ENCODE measurements around the gene ZAP70. TPM values are rescaled to one million over a fixed set of nuclear protein-coding genes. Genes with fewer than 3 reads are reported as not detected.

ZAP70 gene
- total RNA-seq, 1 experiment from 2014 or later: 0.61 TPM

- CTCF ChIA-PET: interaction anchor here (1.6 to 2.1 kb wide), 2 partner anchors 10 to 21 kb away, joined by 8 to 9 read pairs; no protein-coding TSS in a partner anchor
- TF ChIP-seq CTCF (IDR thresholded peaks at IDR 0.05) (no peak), ZNF423 (CRISPR knock-in tag; IDR thresholded peaks at IDR 0.05) (no peak), PREB (CRISPR knock-in tag; IDR thresholded peaks at IDR 0.05; ENCODE audit: borderline replicate concordance) (no peak), MXD4 (CRISPR knock-in tag; IDR thresholded peaks at IDR 0.05; ENCODE audit: borderline replicate concordance) (no peak), ZMAT4 (CRISPR knock-in tag; IDR thresholded peaks at IDR 0.05) (no peak)
- no peak overlapping the region for H3K27ac Mint-ChIP-seq
- POLR2A ChIA-PET: no interaction called here
- peaks cover 34% of the 10 kb centered on the region for H3K4me1 Mint-ChIP-seq
- H3K36me3 Mint-ChIP-seq: no peaks in the 10 kb centered on the region
- DNase-seq (ENCODE audit: low spot score): no peak
- no peak for ATAC-seq
- H3K27me3 Mint-ChIP-seq (ENCODE audit: low read depth): no peaks in the 10 kb centered on the region; the same call in 1 of the 2 replicates
- H3K9me3 Mint-ChIP-seq: no peaks in the 10 kb centered on the region
- no peak overlapping the region for H3K4me3 Mint-ChIP-seq
Observed at GRCh38 chr2:97719362-97720155, 6.2 kb downstream of the ZAP70 start.

GRCh38 chr2:97720746-97721145 lies 7.4 kb downstream of the ZAP70 start:
- H3K27ac Mint-ChIP-seq: peak overlapping the region; percentile 11; the same call in 1 of the 2 replicates
- H3K4me1 Mint-ChIP-seq: peaks cover 31% of the 10 kb centered on the region
- no peaks in the 10 kb centered on the region for H3K9me3 Mint-ChIP-seq
- H3K4me3 Mint-ChIP-seq: peak overlapping the region; percentile 0; the same call in 1 of the 2 replicates
- no peaks in the 10 kb centered on the region for H3K36me3 Mint-ChIP-seq
- H3K27me3 Mint-ChIP-seq (ENCODE audit: low read depth): no peaks in the 10 kb centered on the region; the same call in 1 of the 2 replicates
- ATAC-seq (peak; percentile 83), DNase-seq (ENCODE audit: low spot score) (no peak)
- no peak for TF ChIP-seq MYBL2 (CRISPR knock-in tag; IDR thresholded peaks at IDR 0.05)
- TF ChIP-seq SOX15 (CRISPR knock-in tag; IDR thresholded peaks at IDR 0.05): no peak
- TF ChIP-seq SP1 (CRISPR knock-in tag; conservative IDR thresholded peaks at IDR 0.05): no peak
- no peak for TF ChIP-seq SMAD4 (CRISPR knock-in tag; IDR thresholded peaks at IDR 0.05)
- TF ChIP-seq FOXP4 (CRISPR knock-in tag; IDR thresholded peaks at IDR 0.05): no peak
- TF ChIP-seq TCF7 (CRISPR knock-in tag; IDR thresholded peaks at IDR 0.05; ENCODE audit: low read depth): no peak
- TF ChIP-seq ZNF671 (CRISPR knock-in tag; IDR thresholded peaks at IDR 0.05): no peak
- no peak for TF ChIP-seq RORB (CRISPR knock-in tag; IDR thresholded peaks at IDR 0.05)
- TF ChIP-seq ATF1 (CRISPR knock-in tag; IDR thresholded peaks at IDR 0.05): no peak
- POLR2A ChIA-PET: interaction anchor here (0.7 kb wide), 1 partner anchor 856 kb away, joined by 3 read pairs; no protein-coding TSS in a partner anchor
- CTCF ChIA-PET: interaction anchor here (0.7 to 1.3 kb wide), 8 partner anchors 11 to 130 kb away, joined by 3 to 9 read pairs (median 5); partner anchors contain the start of gene ACTR1B

GRCh38 chr2:97722227-97722626 lies 8.9 kb downstream of the ZAP70 start:
- DNase-seq (ENCODE audit: low spot score) (no peak), ATAC-seq (no peak)
- Mint-ChIP-seq H3K9me3 (peaks cover 3% of the 10 kb centered on the region), H3K27ac (no peak overlapping the region), H3K27me3 (ENCODE audit: low read depth) (no peaks in the 10 kb centered on the region; the same call in 1 of the 2 replicates), H3K4me3 (no peak overlapping the region), H3K36me3 (no peaks in the 10 kb centered on the region), H3K4me1 (peaks cover 27% of the 10 kb centered on the region)
- ChIA-PET CTCF (no interaction called here), POLR2A (no interaction called here)
- no peak for TF ChIP-seq AR (CRISPR knock-in tag; IDR thresholded peaks at IDR 0.05)

Measured in WTC11 (cell line).